NCI-H748 treated with DMSO at 0.1 percent for 48 hours (cell line): Measurements from ENCODE around the gene NUDT14.

Experiments
- DNase-seq: peaks from one replicate; lab custom pipeline; 2025; lab: John Stamatoyannopoulos, UW

Gene NUDT14

GRCh38 chr14:105212541-105213300 is 31.6 kb upstream of the NUDT14 start:
- no peak for DNase-seq

- DNase-seq: no peak
Measured at GRCh38 chr14:105211758-105212089, 30.6 kb upstream of the NUDT14 start.

- DNase-seq: no peak
Measured at GRCh38 chr14:105211086-105211757, 30.1 kb upstream of the NUDT14 start.

GRCh38 chr14:105210266-105211025 is 29.3 kb upstream of the NUDT14 start:
- DNase-seq: no peak

GRCh38 chr14:105209646-105210045 is 28.5 kb upstream of the NUDT14 start:
- no peak for DNase-seq

- no peak for DNase-seq
Measured at GRCh38 chr14:105209091-105209490, 28.0 kb upstream of the NUDT14 start.

GRCh38 chr14:105208738-105209075 is 27.6 kb upstream of the NUDT14 start:
- DNase-seq: no peak

GRCh38 chr14:105207996-105208737 is 27.1 kb upstream of the NUDT14 start:
- no peak for DNase-seq

GRCh38 chr14:105207460-105207901 is 26.4 kb upstream of the NUDT14 start:
- DNase-seq: no peak

GRCh38 chr14:105206873-105207272 is 25.8 kb upstream of the NUDT14 start:
- DNase-seq: no peak

GRCh38 chr14:105205673-105206208 is 24.6 kb upstream of the NUDT14 start:
- no peak for DNase-seq

- no peak for DNase-seq
Measured at GRCh38 chr14:105204931-105205672, 24.0 kb upstream of the NUDT14 start.

GRCh38 chr14:105204206-105204930 is 23.3 kb upstream of the NUDT14 start:
- no peak for DNase-seq

GRCh38 chr14:105203701-105204100 is 22.6 kb upstream of the NUDT14 start:
- DNase-seq: no peak

GRCh38 chr14:105203057-105203531 is 22.0 kb upstream of the NUDT14 start:
- DNase-seq: peak; percentile 61

GRCh38 chr14:105201925-105202513 is 20.9 kb upstream of the NUDT14 start:
- DNase-seq: no peak

GRCh38 chr14:105201156-105201924 is 20.2 kb upstream of the NUDT14 start:
- no peak for DNase-seq

GRCh38 chr14:105200641-105201040 is 19.5 kb upstream of the NUDT14 start:
- DNase-seq: no peak

GRCh38 chr14:105200074-105200473 is 19.0 kb upstream of the NUDT14 start:
- DNase-seq: no peak
